ENCODE measurements around the gene RBKS. TPM values are rescaled to one million over a fixed set of nuclear protein-coding genes. Genes with fewer than 3 reads are reported as not detected.

The RBKS gene
- 1.2 and 1.3 TPM in 2 replicates for total RNA-seq

GRCh38 chr2:27890146-27890923, at the start of gene RBKS, which contains the start of gene BABAM2:
RBKS (minus strand) TSS chr2:27890387; CDS start chr2:27890345, 42 bp downstream.
BABAM2 (plus strand) TSS chr2:27890729; CDS start chr2:27894557, 3,828 bp downstream.

GRCh38 chr2:27771548-27772335, 118.4 kb downstream of the RBKS start, which contains the start of gene MRPL33:
MRPL33 (plus strand) TSS chr2:27771719; CDS start chr2:27771778, 59 bp downstream.

Other genes with a start within 250 kb of the RBKS start
- gene SUPT7L, start 226.8 kb downstream of the RBKS start, total RNA-seq: 9.9 and 20.3 TPM in 2 replicates
- gene SLC4A1AP, start 226.5 kb downstream of the RBKS start, total RNA-seq: 19.9 and 25.7 TPM in 2 replicates
- gene MRPL33, start 118.7 kb downstream of the RBKS start, total RNA-seq: 73.1 and 73.8 TPM in 2 replicates
- gene BABAM2, start 342 bp upstream of the RBKS start, total RNA-seq: 8.7 and 19.9 TPM in 2 replicates